Activated CD4-positive, alpha-beta memory T cell treated with anti-CD3 and anti-CD28 coated beads, Interleukin-2, amount 10 ng/mL, durations not matched to agents 7 days and 5 days (primary cell): ENCODE measurements around the gene ELOVL4. TPM values are rescaled to one million over a fixed set of nuclear protein-coding genes. Genes with fewer than 3 reads are reported as not detected.

ENCODE experiments used
- CTCF ChIA-PET: fragments of 350-600 bp; sonication (Branson Sonifier 250); formaldehyde crosslinking; loops from one replicate; lab custom pipeline; 2021; ENCODE audit warnings: antibody characterized with exemption, inconsistent platforms; lab: Charles Lee
- POLR2A ChIA-PET: fragments of 350-600 bp; sonication (Branson Sonifier 250); formaldehyde crosslinking; loops from one replicate; lab custom pipeline; 2021; ENCODE audit warnings: antibody characterized with exemption; lab: Charles Lee
- DNase-seq: peaks from one replicate; pipeline ENCODE4 v3.0.0-alpha.2; 2020
- H3K27ac Mint-ChIP-seq: one replicate; pipeline ENCODE4 v1.8.0; 2021; ENCODE audit warnings: mild to moderate bottlenecking, mixed read lengths
- H3K27me3 Mint-ChIP-seq: one replicate; pipeline ENCODE4 v1.8.0; 2021; ENCODE audit warnings: mixed read lengths
- H3K36me3 Mint-ChIP-seq: one replicate; pipeline ENCODE4 v1.8.0; 2021; ENCODE audit warnings: low read depth, mixed read lengths
- H3K4me1 Mint-ChIP-seq: one replicate; pipeline ENCODE4 v1.8.0; 2021; ENCODE audit warnings: mixed read lengths
- H3K4me3 Mint-ChIP-seq: one replicate; pipeline ENCODE4 v1.8.0; 2021; ENCODE audit warnings: mild to moderate bottlenecking, mixed read lengths
- H3K9me3 Mint-ChIP-seq: one replicate; pipeline ENCODE4 v1.8.0; 2021; ENCODE audit warnings: mixed read lengths
- total RNA-seq, 2 experiments: library from RNA; stranded (reverse); gene quantifications; one replicate each; pipeline ENCODE4 v1.2.3, GENCODE V29; 2021

ELOVL4 gene
- total RNA-seq: 1 to 10 TPM; 1.9 to 2.0 TPM

DNA sequence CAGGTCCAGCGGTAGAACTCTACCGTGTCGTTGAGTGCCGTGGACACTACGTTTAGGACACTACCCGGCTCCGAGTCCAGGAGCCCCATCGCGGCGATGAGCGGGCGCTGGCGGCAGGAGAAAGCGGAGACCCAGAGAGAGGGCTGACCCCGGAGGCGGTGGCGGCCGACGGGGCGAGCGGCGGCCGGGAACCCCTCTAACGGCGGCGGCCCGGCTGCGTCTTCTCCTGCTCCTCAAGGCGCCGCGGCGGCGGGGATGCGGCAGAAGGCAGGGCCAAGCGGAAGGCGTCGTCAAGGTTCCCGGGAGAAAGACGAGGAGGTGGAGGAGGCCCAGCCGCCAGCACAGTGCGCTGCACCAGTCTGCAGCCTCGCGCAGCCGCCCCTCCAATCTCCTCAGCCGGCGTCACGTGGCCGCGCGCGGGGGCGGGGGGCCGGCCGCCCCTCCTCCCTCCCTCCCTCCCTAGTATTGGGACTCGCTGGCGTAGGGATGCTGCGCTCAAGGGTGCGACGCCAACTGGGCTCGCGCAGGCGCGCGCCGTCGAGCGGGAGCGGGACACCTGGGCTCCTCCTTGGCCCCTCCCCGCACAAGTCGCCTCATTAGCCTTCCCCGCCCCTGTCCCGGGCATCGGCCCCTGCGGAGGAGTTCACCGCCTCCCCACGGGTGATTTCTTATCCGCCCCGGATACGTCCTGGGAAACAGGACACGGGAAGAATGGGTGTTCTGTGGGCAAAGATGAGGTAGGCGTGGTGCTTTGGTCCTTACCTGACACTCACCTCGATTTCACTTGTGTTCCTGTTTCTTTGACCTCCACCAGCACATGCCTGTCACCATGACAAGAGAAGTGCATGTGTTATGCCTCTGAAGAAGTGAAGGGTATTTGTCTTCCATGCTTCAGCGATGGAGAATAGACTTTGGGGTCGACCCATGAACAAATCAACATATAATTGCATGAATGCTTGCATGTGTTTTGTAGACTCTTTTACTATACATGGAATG lies at the start of gene ELOVL4:
Gene ELOVL4, minus strand, starts transcription at position 363 of the 996 bp plus-strand sequence. Its CDS starts 274 bp downstream, at position 89.
- H3K9me3 Mint-ChIP-seq: no peaks in the 10 kb centered on the region
- POLR2A ChIA-PET: interaction anchor here (0.9 to 2.3 kb wide), 4 partner anchors 17 to 1806 kb away, joined by 3 to 11 read pairs (median 4); partner anchors contain the start of genes BCKDHB, TENT5A and TTK
- H3K4me3 Mint-ChIP-seq: peak within 1 kb of the TSS; percentile 79
- H3K27me3 Mint-ChIP-seq: peaks cover 38% of the 10 kb centered on the region
- peaks cover 2% of the 10 kb centered on the region for H3K36me3 Mint-ChIP-seq
- DNase-seq: peak; percentile 62
- H3K27ac Mint-ChIP-seq: no peak within 1 kb of the TSS
- CTCF ChIA-PET: interaction anchor here (0.8 to 2.3 kb wide), 6 partner anchors 18 to 158 kb away, joined by 3 to 7 read pairs (median 4); no protein-coding TSS in a partner anchor
- H3K4me1 Mint-ChIP-seq: peaks cover 27% of the 10 kb centered on the region

DNA sequence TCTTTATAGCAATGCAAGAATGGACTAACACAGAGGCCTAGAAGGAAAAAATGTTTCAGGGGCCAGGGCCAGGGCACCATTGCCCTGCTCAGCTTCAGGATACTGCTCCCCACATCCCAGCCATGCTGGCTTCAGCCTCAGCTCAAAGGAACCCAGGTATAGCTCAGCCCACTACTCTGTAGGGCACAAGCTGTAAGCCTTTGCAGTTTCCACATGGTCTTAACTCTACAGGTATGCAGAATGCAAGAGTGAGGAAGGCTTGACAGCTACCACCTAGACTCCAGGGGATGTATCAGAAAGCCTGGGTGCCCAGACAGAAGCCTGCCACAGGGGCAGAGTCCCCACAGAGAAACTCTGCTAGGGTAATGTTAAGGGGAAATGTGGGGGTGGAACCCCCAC lies 46.6 kb upstream of the ELOVL4 start:
- POLR2A ChIA-PET: no interaction called here
- H3K27me3 Mint-ChIP-seq: peaks cover 14% of the 10 kb centered on the region
- CTCF ChIA-PET: no interaction called here
- no peak overlapping the region for H3K4me3 Mint-ChIP-seq
- H3K36me3 Mint-ChIP-seq: no peaks in the 10 kb centered on the region
- H3K4me1 Mint-ChIP-seq: no peaks in the 10 kb centered on the region
- DNase-seq: no peak
- no peaks in the 10 kb centered on the region for H3K9me3 Mint-ChIP-seq
- H3K27ac Mint-ChIP-seq: no peak overlapping the region

DNA sequence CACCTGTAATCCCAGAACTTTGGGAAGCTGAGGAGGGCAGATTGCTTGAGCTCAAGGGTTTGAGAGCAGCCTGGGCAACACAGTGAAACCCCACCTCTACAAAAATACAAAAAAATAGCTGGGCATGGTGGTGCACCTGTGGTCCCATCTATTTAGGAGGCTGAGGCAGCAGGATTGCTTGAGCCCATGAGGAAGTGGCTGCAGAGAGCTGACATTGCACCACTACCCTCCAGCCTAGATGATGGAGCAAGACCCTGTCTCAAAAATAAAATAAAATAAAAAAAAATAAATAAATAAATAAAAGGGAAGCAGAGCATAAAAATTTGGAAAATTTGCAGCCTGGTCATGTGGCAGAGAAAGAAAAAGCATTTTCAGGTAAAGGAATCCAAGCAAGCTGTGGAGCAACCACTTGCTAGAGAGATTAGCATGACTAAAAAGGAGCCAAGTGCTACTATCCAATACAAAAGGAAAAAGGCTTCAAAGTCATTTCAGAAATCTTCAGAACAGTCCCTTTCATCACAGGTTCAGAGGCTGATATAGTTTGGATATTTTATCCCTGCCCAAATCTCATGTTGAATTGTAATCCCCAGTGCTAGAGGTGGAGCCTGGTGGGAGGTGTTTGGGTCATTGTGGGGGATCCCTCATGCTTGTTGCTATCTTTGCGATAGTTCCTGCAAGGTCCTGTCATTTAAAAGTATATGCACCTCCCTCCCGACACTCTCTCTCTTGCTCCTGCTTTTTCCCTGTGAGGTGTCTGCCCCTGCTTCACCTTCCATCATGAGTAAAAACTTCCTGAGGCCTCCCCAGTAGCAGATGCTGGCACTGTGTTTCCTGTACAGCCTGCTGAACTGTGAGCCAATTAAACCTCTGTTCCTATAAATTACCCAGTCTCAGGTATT lies 45.9 kb upstream of the ELOVL4 start:
- Mint-ChIP-seq H3K4me1 (no peaks in the 10 kb centered on the region), H3K36me3 (no peaks in the 10 kb centered on the region), H3K4me3 (no peak overlapping the region), H3K27ac (no peak overlapping the region), H3K27me3 (peaks cover 8% of the 10 kb centered on the region), H3K9me3 (no peaks in the 10 kb centered on the region)
- CTCF ChIA-PET: no interaction called here
- no peak for DNase-seq
- POLR2A ChIA-PET: no interaction called here

DNA sequence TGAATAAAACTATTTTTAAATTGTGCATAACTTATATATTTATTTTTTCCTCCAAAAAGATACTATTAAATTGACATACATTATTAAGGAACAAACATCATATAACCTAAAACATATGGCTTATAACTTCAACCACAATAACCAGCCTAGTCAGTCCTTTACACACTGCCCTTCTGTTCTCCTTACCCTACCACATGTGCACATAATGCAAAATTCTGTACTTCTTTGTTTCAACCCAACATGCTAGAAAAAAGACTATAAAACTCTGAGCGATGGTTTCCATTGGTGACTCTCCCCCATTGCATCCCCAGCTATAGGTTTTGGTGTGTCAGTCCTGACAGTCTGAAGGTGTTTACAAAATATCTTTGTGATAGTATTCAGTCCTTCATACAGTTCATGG lies 42.3 kb upstream of the ELOVL4 start:
- Mint-ChIP-seq H3K36me3 (no peaks in the 10 kb centered on the region), H3K4me1 (no peaks in the 10 kb centered on the region), H3K4me3 (no peak overlapping the region), H3K27me3 (no peaks in the 10 kb centered on the region), H3K9me3 (no peaks in the 10 kb centered on the region), H3K27ac (no peak overlapping the region)
- ChIA-PET CTCF (no interaction called here), POLR2A (no interaction called here)
- DNase-seq: no peak

DNA sequence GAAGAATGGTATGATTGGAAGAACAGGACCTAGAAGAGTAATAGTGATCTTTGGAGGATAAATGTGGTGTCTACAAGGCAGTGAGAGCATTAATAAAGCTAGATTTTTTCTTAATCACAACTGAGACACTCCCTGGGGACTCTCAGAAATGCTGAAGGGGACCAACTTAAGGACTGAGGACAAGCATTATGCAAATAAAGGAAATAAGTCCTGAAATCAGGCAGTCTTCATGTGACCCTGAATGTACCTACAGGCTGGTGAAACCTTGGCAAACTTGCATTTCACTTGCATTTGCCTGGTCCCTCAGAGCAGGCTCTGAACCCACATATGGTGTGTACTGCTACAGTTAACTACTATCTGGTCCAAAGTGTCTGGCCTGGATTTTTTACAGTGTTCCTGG lies 37.8 kb upstream of the ELOVL4 start:
- no peak overlapping the region for H3K4me3 Mint-ChIP-seq
- POLR2A ChIA-PET: no interaction called here
- DNase-seq: no peak
- peaks cover 2% of the 10 kb centered on the region for H3K4me1 Mint-ChIP-seq
- H3K27me3 Mint-ChIP-seq: peaks cover 2% of the 10 kb centered on the region
- H3K27ac Mint-ChIP-seq: no peak overlapping the region
- H3K36me3 Mint-ChIP-seq: no peaks in the 10 kb centered on the region
- CTCF ChIA-PET: interaction anchor here (1.1 kb wide), 1 partner anchor 18 kb away, joined by 3 read pairs; no protein-coding TSS in a partner anchor
- no peaks in the 10 kb centered on the region for H3K9me3 Mint-ChIP-seq

DNA sequence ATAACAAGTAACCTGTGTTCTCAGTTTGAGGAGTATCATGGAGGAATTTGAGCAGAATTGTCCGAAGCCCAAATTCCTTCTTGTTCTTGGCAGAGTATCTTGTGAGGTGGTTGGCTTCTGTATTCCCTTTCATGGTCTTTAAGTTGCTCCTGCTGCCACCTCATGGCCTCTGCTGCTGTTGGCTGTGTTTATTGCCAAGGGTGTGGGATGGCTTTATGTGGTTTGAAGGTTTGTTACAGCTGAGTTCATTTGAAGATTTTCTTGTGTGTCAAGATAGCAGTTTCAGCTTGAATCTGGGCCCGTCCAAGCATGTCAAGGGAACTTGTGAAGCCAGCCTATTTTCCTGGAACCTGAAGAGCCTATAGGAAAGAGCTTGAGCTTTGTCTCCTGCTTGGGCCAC lies 36.9 kb upstream of the ELOVL4 start:
- Mint-ChIP-seq H3K36me3 (no peaks in the 10 kb centered on the region), H3K27me3 (peaks cover 2% of the 10 kb centered on the region), H3K4me3 (no peak overlapping the region), H3K4me1 (peaks cover 2% of the 10 kb centered on the region), H3K9me3 (no peaks in the 10 kb centered on the region), H3K27ac (no peak overlapping the region)
- DNase-seq: peak; percentile 18
- ChIA-PET CTCF (interaction anchor here (1.1 kb wide), 1 partner anchor 19 kb away, joined by 3 read pairs; no protein-coding TSS in a partner anchor), POLR2A (no interaction called here)

DNA sequence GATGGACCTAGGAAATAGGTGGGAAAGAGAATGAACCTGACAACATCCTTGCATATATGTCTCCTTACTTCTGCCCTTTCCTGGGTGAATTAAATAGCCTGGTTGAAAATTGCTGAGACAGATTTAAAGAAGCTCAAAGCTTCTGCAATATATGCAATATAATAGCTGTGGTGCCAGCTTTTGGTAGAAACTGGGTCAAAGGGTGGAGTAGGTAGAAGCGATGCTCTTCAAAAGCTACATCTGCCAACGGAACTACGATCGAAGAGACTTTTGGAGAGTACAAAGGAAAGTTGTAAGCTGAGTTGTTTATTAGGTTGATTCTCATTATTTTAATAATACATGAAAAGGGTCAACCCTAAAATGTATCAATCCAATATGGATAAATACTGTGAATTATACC lies 34.3 kb upstream of the ELOVL4 start:
- no peak overlapping the region for H3K27ac Mint-ChIP-seq

DNA sequence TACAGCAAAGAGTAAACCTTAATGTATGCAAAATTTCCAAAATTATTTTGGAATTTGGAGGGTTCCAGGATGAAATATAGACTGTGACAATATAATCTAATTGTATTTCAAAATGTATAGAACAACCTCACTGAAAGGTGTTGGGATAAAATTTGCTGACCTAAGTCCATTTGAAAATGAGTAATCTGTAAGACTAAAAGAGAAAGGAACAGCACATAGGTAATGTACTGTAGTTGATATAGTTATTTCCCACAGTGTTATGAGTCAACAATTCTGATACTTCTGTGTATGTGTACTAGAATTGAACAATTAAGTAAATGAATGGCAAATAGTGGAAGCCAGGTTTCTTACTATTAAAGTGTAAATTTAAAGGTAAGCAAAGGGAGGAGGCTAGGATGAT lies 23.8 kb upstream of the ELOVL4 start:
- ChIA-PET POLR2A (no interaction called here), CTCF (no interaction called here)
- DNase-seq: no peak
- Mint-ChIP-seq H3K27ac (no peak overlapping the region), H3K4me1 (no peaks in the 10 kb centered on the region), H3K9me3 (peaks cover 1% of the 10 kb centered on the region), H3K36me3 (no peaks in the 10 kb centered on the region), H3K4me3 (no peak overlapping the region), H3K27me3 (peaks cover 13% of the 10 kb centered on the region)

More for the DNA sequence above, 34.3 kb upstream of the ELOVL4 start:
- Mint-ChIP-seq H3K9me3 (no peaks in the 10 kb centered on the region), H3K4me1 (peaks cover 2% of the 10 kb centered on the region), H3K36me3 (no peaks in the 10 kb centered on the region), H3K27me3 (peaks cover 3% of the 10 kb centered on the region), H3K4me3 (no peak overlapping the region)
- ChIA-PET CTCF (interaction anchor here (1.2 kb wide), 2 partner anchors 32 to 112 kb away, joined by 4 read pairs; no protein-coding TSS in a partner anchor), POLR2A (interaction anchor here (1.0 to 1.6 kb wide), 2 partner anchors 17 to 22 kb away, joined by 6 read pairs; partner anchors contain the start of gene TTK)
- DNase-seq: no peak

DNA sequence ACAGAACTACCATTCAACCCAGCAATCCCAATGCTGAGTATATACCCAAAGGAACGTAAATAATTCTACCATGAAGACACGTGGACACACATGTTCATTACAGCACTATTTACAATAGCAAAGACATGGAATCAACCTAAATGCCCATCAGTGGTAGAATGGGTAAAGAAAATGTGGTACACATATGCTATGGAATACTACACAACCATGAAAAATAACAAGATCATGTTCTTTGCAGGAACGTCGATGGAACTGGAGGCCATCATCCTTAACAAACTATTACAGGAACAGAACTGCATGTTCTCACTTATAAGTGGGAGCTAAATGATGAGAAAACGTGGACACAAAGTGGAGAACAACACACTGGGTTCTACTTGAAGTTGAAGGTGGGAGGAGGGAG lies 22.4 kb upstream of the ELOVL4 start:
- DNase-seq: no peak
- Mint-ChIP-seq H3K27ac (no peak overlapping the region), H3K27me3 (peaks cover 12% of the 10 kb centered on the region), H3K4me3 (no peak overlapping the region), H3K9me3 (peaks cover 1% of the 10 kb centered on the region), H3K36me3 (no peaks in the 10 kb centered on the region), H3K4me1 (peaks cover 4% of the 10 kb centered on the region)
- ChIA-PET CTCF (no interaction called here), POLR2A (no interaction called here)

DNA sequence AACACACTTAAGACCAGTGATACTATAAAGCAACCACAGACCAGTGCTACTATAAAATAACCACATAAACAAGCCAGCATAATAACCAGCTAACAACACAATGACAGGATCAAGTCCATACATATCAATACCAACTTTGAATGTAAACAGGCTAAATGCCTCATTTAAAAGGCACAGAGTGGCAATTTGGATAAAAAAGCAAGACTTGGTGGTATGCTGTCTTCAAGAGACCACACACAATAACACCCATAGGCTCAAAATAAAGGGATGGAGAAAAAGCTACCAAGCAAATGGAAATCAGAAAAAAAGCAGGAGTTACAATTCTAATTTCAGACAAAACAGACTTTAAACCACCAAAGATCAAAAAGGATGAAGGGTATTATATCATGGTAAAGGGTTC lies 19.8 kb upstream of the ELOVL4 start:
- ChIA-PET POLR2A (no interaction called here), CTCF (no interaction called here)
- Mint-ChIP-seq H3K27me3 (peaks cover 14% of the 10 kb centered on the region), H3K27ac (no peak overlapping the region), H3K9me3 (peaks cover 1% of the 10 kb centered on the region), H3K36me3 (no peaks in the 10 kb centered on the region), H3K4me3 (no peak overlapping the region), H3K4me1 (peaks cover 11% of the 10 kb centered on the region)
- no peak for DNase-seq

DNA sequence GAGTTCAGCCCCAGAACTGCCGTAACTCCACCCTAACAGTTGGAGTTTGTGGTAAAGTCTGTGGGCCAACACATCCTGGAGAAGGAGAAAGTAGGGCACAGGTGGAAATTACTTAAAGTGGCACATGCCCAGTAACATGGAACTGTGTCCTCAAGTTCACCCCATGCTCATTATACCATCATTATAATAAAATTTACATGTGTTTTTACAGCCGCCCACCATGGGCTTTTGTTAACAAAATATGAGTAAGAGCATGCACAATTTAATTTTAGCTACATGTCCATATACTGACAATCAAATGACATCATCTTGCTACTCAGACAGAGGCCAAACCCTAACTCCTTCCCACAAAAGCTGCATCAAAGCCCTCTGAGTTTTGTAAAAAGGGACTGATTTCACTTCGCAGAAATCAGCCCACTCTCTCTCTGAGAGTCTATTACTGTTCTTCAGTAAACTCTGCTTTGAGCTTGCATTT lies 17.3 kb upstream of the ELOVL4 start:
- ChIA-PET POLR2A (interaction anchor here (0.8 to 1.6 kb wide), 3 partner anchors 17 to 39 kb away, joined by 3 to 12 read pairs (median 6); partner anchors contain the start of gene TTK), CTCF (interaction anchor here (0.9 to 1.3 kb wide), 2 partner anchors 15 to 18 kb away, joined by 3 to 6 read pairs; no protein-coding TSS in a partner anchor)
- Mint-ChIP-seq H3K27ac (no peak overlapping the region), H3K36me3 (no peaks in the 10 kb centered on the region), H3K27me3 (peaks cover 17% of the 10 kb centered on the region), H3K4me3 (no peak overlapping the region), H3K4me1 (peaks cover 11% of the 10 kb centered on the region), H3K9me3 (peaks cover 1% of the 10 kb centered on the region)
- no peak for DNase-seq

DNA sequence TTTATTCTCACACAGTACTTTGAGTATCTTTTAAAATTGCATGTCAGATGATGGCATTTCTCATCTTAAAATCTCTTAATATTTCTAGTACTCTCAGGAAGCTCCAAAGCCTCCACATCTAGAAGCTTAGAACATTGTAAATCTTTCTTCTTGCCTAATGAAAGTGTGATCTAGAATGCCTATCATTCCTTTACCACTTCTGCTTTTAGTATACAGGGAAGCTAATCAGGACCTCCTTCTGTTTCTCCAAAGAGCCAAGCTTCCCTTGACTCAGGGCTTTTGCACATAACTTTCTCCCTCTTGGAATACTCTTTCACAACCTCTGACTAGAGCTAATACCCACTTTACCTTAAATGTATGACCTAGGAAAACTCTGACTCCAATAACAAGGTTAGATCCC lies 7.5 kb upstream of the ELOVL4 start:
- H3K27me3 Mint-ChIP-seq: peaks cover 15% of the 10 kb centered on the region
- ChIA-PET CTCF (interaction anchor here (0.7 kb wide), 2 partner anchors 13 to 33 kb away, joined by 3 read pairs; no protein-coding TSS in a partner anchor), POLR2A (no interaction called here)
- no peaks in the 10 kb centered on the region for H3K9me3 Mint-ChIP-seq
- H3K27ac Mint-ChIP-seq: no peak overlapping the region
- no peak for DNase-seq
- H3K4me1 Mint-ChIP-seq: no peaks in the 10 kb centered on the region
- H3K36me3 Mint-ChIP-seq: peaks cover 2% of the 10 kb centered on the region
- H3K4me3 Mint-ChIP-seq: no peak overlapping the region
